ENCODE results near the gene ELL. TPM values are rescaled to one million over a fixed set of nuclear protein-coding genes. Genes with fewer than 3 reads are reported as not detected.

The ELL gene
- total RNA-seq, 4 donors from 2014 or later, result 21.8 to 30.8 (median 27.3) TPM

- ATAC-seq (no peak), DNase-seq (no peak)
- H3K27me3 ChIP-seq, result no peaks in the 10 kb centered on the region
- TF ChIP-seq POLR2A (IDR thresholded peaks at IDR 0.05), result no peak
- no peak for TF ChIP-seq CTCF (IDR thresholded peaks at IDR 0.05 in 4 of 5, conservative IDR thresholded peaks at IDR 0.05 in 1 of 5)
- intact Hi-C loops (cut with DNase I; ENCODE audit: low total_unique reads), result loop anchor here (2.0 kb wide), 1 partner anchor 13 kb away; no protein-coding TSS in a partner anchor
- H3K27ac ChIP-seq, result peak overlapping the region; percentile 71 to 86 (median 80)
- peaks cover 86 to 88% of the 10 kb centered on the region in 2 donors for H3K4me1 ChIP-seq
- in situ Hi-C loops (cut with MboI; ENCODE audit: low sequenced_read_pairs in 4 of 4), result no loop called here
- H3K9me3 ChIP-seq, result no peaks in the 10 kb centered on the region
- no peaks in the 10 kb centered on the region for H3K36me3 ChIP-seq
- H3K4me3 ChIP-seq, result no peak overlapping the region
Measured at GRCh38 chr19:18489627-18490184, 32.2 kb downstream of the ELL start.

- peak in 1 of 2 donors; percentile 69 for DNase-seq
- TF ChIP-seq CTCF (IDR thresholded peaks at IDR 0.05 in 4 of 5, conservative IDR thresholded peaks at IDR 0.05 in 1 of 5) (peak in 3 of 5 experiments; percentile 27 to 54 (median 28)), POLR2A (IDR thresholded peaks at IDR 0.05) (no peak)
- no peaks in the 10 kb centered on the region for H3K36me3 ChIP-seq
- peak; percentile 59 to 61 for ATAC-seq
- intact Hi-C loops (cut with DNase I; ENCODE audit: low total_unique reads) (loop anchor here (2.0 kb wide), 1 partner anchor 14 kb away; no protein-coding TSS in a partner anchor), in situ Hi-C loops (cut with MboI; ENCODE audit: low sequenced_read_pairs in 4 of 4) (no loop called here)
- H3K9me3 ChIP-seq, result no peaks in the 10 kb centered on the region
- H3K4me1 ChIP-seq, result peaks cover 83 to 87% of the 10 kb centered on the region in 2 donors
- peak overlapping the region; percentile 71 to 86 (median 80) for H3K27ac ChIP-seq
- H3K27me3 ChIP-seq, result no peaks in the 10 kb centered on the region
- H3K4me3 ChIP-seq, result no peak overlapping the region
Measured at GRCh38 chr19:18488838-18489626, 32.8 kb downstream of the ELL start.

- peaks cover 83 to 87% of the 10 kb centered on the region in 2 donors for H3K4me1 ChIP-seq
- peak; percentile 40 to 52 for ATAC-seq
- no peak overlapping the region for H3K4me3 ChIP-seq
- no peaks in the 10 kb centered on the region for H3K27me3 ChIP-seq
- no peaks in the 10 kb centered on the region for H3K36me3 ChIP-seq
- in situ Hi-C loops (cut with MboI; ENCODE audit: low sequenced_read_pairs in 4 of 4) (no loop called here), intact Hi-C loops (cut with DNase I; ENCODE audit: low total_unique reads) (loop anchor here (2.0 kb wide), 1 partner anchor 14 kb away; no protein-coding TSS in a partner anchor)
- no peaks in the 10 kb centered on the region for H3K9me3 ChIP-seq
- H3K27ac ChIP-seq, result peak overlapping the region; percentile 71 to 86 (median 80)
- peak in 3 of 5 experiments; percentile 42 to 52 (median 43) for TF ChIP-seq CTCF (IDR thresholded peaks at IDR 0.05 in 4 of 5, conservative IDR thresholded peaks at IDR 0.05 in 1 of 5)
- no peak for TF ChIP-seq POLR2A (IDR thresholded peaks at IDR 0.05)
- peak in 1 of 2 donors; percentile 69 for DNase-seq
Measured at GRCh38 chr19:18488403-18488723, 33.5 kb downstream of the ELL start.

GRCh38 chr19:18487576-18488402 is 34.1 kb downstream of the ELL start:
- in situ Hi-C loops (cut with MboI; ENCODE audit: low sequenced_read_pairs in 4 of 4) (no loop called here), intact Hi-C loops (cut with DNase I; ENCODE audit: low total_unique reads) (loop anchor here (2.0 kb wide), 1 partner anchor 15 kb away; no protein-coding TSS in a partner anchor)
- H3K27ac ChIP-seq, result peak overlapping the region; percentile 71 to 86 (median 80)
- no peak for DNase-seq
- peak in 1 of 5 experiments; percentile 25 for TF ChIP-seq CTCF (IDR thresholded peaks at IDR 0.05 in 4 of 5, conservative IDR thresholded peaks at IDR 0.05 in 1 of 5)
- peak in 1 of 2 donors; percentile 20 for TF ChIP-seq POLR2A (IDR thresholded peaks at IDR 0.05)
- H3K9me3 ChIP-seq, result no peaks in the 10 kb centered on the region
- H3K4me3 ChIP-seq, result no peak overlapping the region
- peak in 1 of 2 donors; percentile 57 for ATAC-seq
- no peaks in the 10 kb centered on the region for H3K36me3 ChIP-seq
- H3K27me3 ChIP-seq, result no peaks in the 10 kb centered on the region
- H3K4me1 ChIP-seq, result peaks cover 83 to 87% of the 10 kb centered on the region in 2 donors
